HL-60 (cell line): ENCODE data around the gene FGFR3.

ENCODE experiments used
- DNase-seq, 2 experiments: peaks; one replicate each; pipeline ENCODE4 v3.0.0-alpha.2; 2010 to 2020; ENCODE audit warnings: low read depth in 1 of 2, low spot score in 1 of 2
- H3K27ac ChIP-seq: fragments of 250-450 bp; sonication (Bioruptor Pico); replicated peaks from 2 replicates; pipeline ENCODE4 v1.5.1; 2020; ENCODE audit warnings: mild to moderate bottlenecking, moderate library complexity
- H3K27me3 ChIP-seq: fragments of 250-450 bp; sonication (Bioruptor Pico); 2 replicates; pipeline ENCODE4 v1.5.1; 2021; ENCODE audit warnings: mild to moderate bottlenecking, moderate library complexity; ENCODE audit not compliant: insufficient read depth, poor library complexity, severe bottlenecking
- H3K4me3 ChIP-seq: replicated peaks from 2 replicates; pipeline ENCODE4 v1.5.1; 2011; ENCODE audit warnings: mild to moderate bottlenecking, control low read depth, low read length; ENCODE audit not compliant: insufficient read depth
- GABPA ChIP-seq: IDR thresholded peaks from 2 replicates; pipeline ENCODE4 v1.6.1; 2012; ENCODE audit warnings: low read depth
- POLR2AphosphoS5 ChIP-seq: IDR thresholded peaks from 2 replicates; pipeline ENCODE4 v1.6.1; 2012; ENCODE audit warnings: low read depth
- SPI1 ChIP-seq: IDR thresholded peaks from 2 replicates; pipeline ENCODE4 v1.6.1; 2012; ENCODE audit warnings: low read depth, mild to moderate bottlenecking, borderline replicate concordance
- TF ChIP-seq, protein P1 (sequence below): IDR thresholded peaks from one replicate; pipeline ENCODE4 v1.5.1; 2011; ENCODE audit warnings: low read length, control low read depth, inconsistent platforms; ENCODE audit not compliant: insufficient read depth
- TF ChIP-seq, protein P2 (sequence below): IDR thresholded peaks from 2 replicates; pipeline ENCODE4 v1.6.1; 2012; ENCODE audit warnings: low read depth; ENCODE audit not compliant: insufficient replicate concordance

Gene FGFR3

GRCh38 chr4:1839282-1839681 lies 46.2 kb downstream of the FGFR3 start:
- no peak for DNase-seq
- TF ChIP-seq, protein P1, sequence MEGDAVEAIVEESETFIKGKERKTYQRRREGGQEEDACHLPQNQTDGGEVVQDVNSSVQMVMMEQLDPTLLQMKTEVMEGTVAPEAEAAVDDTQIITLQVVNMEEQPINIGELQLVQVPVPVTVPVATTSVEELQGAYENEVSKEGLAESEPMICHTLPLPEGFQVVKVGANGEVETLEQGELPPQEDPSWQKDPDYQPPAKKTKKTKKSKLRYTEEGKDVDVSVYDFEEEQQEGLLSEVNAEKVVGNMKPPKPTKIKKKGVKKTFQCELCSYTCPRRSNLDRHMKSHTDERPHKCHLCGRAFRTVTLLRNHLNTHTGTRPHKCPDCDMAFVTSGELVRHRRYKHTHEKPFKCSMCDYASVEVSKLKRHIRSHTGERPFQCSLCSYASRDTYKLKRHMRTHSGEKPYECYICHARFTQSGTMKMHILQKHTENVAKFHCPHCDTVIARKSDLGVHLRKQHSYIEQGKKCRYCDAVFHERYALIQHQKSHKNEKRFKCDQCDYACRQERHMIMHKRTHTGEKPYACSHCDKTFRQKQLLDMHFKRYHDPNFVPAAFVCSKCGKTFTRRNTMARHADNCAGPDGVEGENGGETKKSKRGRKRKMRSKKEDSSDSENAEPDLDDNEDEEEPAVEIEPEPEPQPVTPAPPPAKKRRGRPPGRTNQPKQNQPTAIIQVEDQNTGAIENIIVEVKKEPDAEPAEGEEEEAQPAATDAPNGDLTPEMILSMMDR = no peak
- TF ChIP-seq SPI1 (no peak), POLR2AphosphoS5 (no peak), GABPA (no peak)
- TF ChIP-seq, protein P2, sequence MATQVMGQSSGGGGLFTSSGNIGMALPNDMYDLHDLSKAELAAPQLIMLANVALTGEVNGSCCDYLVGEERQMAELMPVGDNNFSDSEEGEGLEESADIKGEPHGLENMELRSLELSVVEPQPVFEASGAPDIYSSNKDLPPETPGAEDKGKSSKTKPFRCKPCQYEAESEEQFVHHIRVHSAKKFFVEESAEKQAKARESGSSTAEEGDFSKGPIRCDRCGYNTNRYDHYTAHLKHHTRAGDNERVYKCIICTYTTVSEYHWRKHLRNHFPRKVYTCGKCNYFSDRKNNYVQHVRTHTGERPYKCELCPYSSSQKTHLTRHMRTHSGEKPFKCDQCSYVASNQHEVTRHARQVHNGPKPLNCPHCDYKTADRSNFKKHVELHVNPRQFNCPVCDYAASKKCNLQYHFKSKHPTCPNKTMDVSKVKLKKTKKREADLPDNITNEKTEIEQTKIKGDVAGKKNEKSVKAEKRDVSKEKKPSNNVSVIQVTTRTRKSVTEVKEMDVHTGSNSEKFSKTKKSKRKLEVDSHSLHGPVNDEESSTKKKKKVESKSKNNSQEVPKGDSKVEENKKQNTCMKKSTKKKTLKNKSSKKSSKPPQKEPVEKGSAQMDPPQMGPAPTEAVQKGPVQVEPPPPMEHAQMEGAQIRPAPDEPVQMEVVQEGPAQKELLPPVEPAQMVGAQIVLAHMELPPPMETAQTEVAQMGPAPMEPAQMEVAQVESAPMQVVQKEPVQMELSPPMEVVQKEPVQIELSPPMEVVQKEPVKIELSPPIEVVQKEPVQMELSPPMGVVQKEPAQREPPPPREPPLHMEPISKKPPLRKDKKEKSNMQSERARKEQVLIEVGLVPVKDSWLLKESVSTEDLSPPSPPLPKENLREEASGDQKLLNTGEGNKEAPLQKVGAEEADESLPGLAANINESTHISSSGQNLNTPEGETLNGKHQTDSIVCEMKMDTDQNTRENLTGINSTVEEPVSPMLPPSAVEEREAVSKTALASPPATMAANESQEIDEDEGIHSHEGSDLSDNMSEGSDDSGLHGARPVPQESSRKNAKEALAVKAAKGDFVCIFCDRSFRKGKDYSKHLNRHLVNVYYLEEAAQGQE = no peak
- no peak overlapping the region for H3K4me3 ChIP-seq
- no peak overlapping the region for H3K27ac ChIP-seq
- H3K27me3 ChIP-seq = no peaks in the 10 kb centered on the region

DNA sequence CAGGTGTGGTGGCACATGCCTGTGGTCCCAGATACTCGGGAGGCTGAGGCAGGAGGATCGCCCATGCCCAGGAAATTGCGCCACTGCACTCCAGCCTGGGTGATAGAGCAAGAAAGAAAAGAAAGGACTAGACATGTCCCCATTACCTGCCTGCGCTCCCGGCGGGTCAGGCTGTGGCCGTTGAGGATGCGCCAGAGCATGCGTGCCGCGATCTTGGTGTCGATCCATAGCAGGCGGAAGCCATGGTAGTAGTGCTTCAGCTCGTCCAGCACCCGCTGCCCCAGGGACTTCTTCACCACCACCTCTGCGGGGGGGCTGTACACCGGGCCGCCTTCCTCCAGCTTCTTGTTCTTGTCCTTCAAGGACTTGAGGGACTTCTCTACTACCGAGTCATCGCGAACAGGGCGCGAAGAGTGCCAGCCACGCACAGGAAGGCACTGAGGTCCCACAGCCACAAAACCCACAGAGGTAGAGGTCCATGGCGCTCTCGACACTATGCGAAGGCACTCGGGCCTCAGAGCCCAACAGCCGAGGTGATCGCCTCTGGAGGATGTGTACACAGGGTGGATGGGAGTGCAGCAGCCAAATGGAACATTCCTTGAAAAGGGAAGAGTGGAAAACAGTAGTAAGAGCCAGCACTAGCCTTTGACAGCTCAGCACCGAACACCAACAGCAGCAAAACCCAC lies 48.3 kb downstream of the FGFR3 start:
- H3K4me3 ChIP-seq = no peak overlapping the region
- no peak overlapping the region for H3K27ac ChIP-seq
- TF ChIP-seq POLR2AphosphoS5 (no peak), GABPA (no peak), SPI1 (no peak)
- TF ChIP-seq, protein P1 = no peak
- TF ChIP-seq, protein P2 = no peak
- DNase-seq = no peak
- H3K27me3 ChIP-seq = no peaks in the 10 kb centered on the region

DNA sequence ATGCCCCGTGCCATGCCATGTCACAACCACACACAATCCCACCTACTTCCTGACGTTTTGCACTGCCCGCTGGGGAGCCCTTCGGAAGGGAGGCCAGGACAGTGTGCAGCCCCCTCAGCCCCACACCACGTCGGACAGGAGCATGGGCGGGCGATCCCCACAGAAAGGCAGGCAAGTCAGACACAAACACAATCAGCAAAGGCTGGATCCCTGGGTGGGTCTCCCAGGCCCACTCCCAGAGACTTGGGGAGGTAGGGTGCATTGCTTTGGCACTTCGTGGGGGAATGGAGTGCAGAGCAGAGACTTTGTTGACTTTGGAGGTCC lies 48.8 kb downstream of the FGFR3 start:
- no peak for DNase-seq
- no peak overlapping the region for H3K4me3 ChIP-seq
- no peaks in the 10 kb centered on the region for H3K27me3 ChIP-seq
- no peak overlapping the region for H3K27ac ChIP-seq
- TF ChIP-seq, protein P1 = no peak
- TF ChIP-seq SPI1 (no peak), GABPA (no peak), POLR2AphosphoS5 (no peak)
- TF ChIP-seq, protein P2 = no peak
